Hepatocyte (in vitro differentiated cells): ENCODE results near the gene SMG7. TPM values are rescaled to one million over a fixed set of nuclear protein-coding genes. Genes with fewer than 3 reads are reported as not detected.

Experiments used
- DNase-seq: peaks from one replicate; pipeline ENCODE4 v3.0.0-alpha.2; 2016; ENCODE audit warnings: low spot score
- H2AFZ ChIP-seq: fragments of 200-600 bp; sonication (generic); 2 replicates; pipeline ENCODE4 v1.6.0; 2016; ENCODE audit warnings: antibody characterized with exemption, mild to moderate bottlenecking
- H3K27ac ChIP-seq: fragments of 200-600 bp; sonication (generic); 2 replicates; pipeline ENCODE4 v1.5.1; 2016; ENCODE audit warnings: mild to moderate bottlenecking
- H3K27me3 ChIP-seq: fragments of 200-600 bp; sonication (generic); 2 replicates; pipeline ENCODE4 v1.6.1; 2016
- H3K36me3 ChIP-seq: fragments of 200-600 bp; sonication (generic); replicated peaks from 2 replicates; pipeline ENCODE4 v1.5.1; 2016; ENCODE audit warnings: low read depth; ENCODE audit not compliant: insufficient read depth
- H3K4me1 ChIP-seq: fragments of 200-600 bp; sonication (generic); 2 replicates; pipeline ENCODE4 v1.5.1; 2016; ENCODE audit warnings: mild to moderate bottlenecking, moderate library complexity; ENCODE audit not compliant: insufficient read depth
- H3K4me2 ChIP-seq: fragments of 200-600 bp; sonication (generic); 2 replicates; pipeline ENCODE4 v1.6.0; 2016
- H3K4me3 ChIP-seq: fragments of 200-600 bp; sonication (generic); 2 replicates; pipeline ENCODE4 v1.5.1; 2016; ENCODE audit warnings: mild to moderate bottlenecking
- H3K79me2 ChIP-seq: fragments of 200-600 bp; sonication (generic); 2 replicates; pipeline ENCODE4 v1.6.0; 2017; ENCODE audit warnings: mild to moderate bottlenecking
- H3K9me2 ChIP-seq: fragments of 200-600 bp; sonication (generic); replicated peaks from 2 replicates; pipeline ENCODE4 v1.6.0; 2017; ENCODE audit warnings: mild to moderate bottlenecking; ENCODE audit not compliant: insufficient read depth
- H3K9me3 ChIP-seq: fragments of 200-600 bp; sonication (generic); 2 replicates; pipeline ENCODE4 v1.5.1; 2016; ENCODE audit warnings: low read depth, mild to moderate bottlenecking
- H4K20me1 ChIP-seq: fragments of 200-600 bp; sonication (generic); 2 replicates; pipeline ENCODE4 v1.6.0; 2016; ENCODE audit warnings: mild to moderate bottlenecking; ENCODE audit not compliant: insufficient read depth, poor library complexity, severe bottlenecking
- CTCF ChIP-seq: fragments of 200-600 bp; sonication (generic); IDR thresholded peaks from 2 replicates; pipeline ENCODE4 v1.5.1; 2016; ENCODE audit warnings: antibody characterized with exemption, mild to moderate bottlenecking; ENCODE audit not compliant: poor library complexity
- EZH2 ChIP-seq: fragments of 200-600 bp; sonication (generic); IDR thresholded peaks from 2 replicates; pipeline ENCODE4 v1.6.1; 2016; ENCODE audit warnings: antibody characterized with exemption, mild to moderate bottlenecking, borderline replicate concordance
- EZH2phosphoT487 ChIP-seq: fragments of 200-600 bp; sonication (generic); IDR thresholded peaks from one replicate; pipeline ENCODE4 v1.6.1; 2018; ENCODE audit warnings: antibody characterized with exemption, mild to moderate bottlenecking, low read depth, moderate library complexity; ENCODE audit not compliant: unreplicated experiment, severe bottlenecking
- WGBS: methylation state at CpG from one replicate; pipeline ENCODE4 v1.1.6; 2016; ENCODE audit warnings: low lambda C conversion rate; ENCODE audit errors: missing lambda C conversion rate; 5-methylcytosine and 5-hydroxymethylcytosine counted together
- polyA plus RNA-seq: library from polyadenylated mRNA; unstranded; fragments of >200 nt; fragmentation: Nextera tagmentation; extraction: Ambion mirVana; gene quantifications from 2 replicates; pipeline ENCODE4 v1.2.1, GENCODE V29; 2016
- total RNA-seq: library from RNA; depleted of rRNA; stranded (reverse); fragments of >200 nt; gene quantifications from 2 replicates; pipeline ENCODE4 v1.2.3, GENCODE V29; 2014

The SMG7 gene
- total and polyA plus RNA-seq, 2 experiments from 2014 or later: 28.1 to 39.5 TPM

DNA sequence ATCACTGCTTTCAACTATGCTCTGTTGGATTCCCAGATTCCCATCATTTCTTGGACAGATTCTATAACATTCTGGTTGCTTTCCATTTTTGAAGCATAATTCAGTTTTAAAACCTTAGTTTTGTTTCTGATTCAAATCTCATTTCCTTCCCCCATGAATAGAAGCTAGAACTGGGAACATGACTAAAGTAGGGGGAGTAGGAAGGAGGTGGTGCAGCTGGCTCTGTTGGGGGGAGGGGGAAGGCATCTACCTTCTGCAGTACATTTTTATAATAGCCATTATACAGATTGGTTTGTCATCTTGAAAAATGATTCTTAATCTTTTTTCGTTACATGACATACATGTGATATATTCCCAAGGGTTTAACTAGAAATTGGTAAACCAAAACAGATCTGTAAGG lies 48.1 kb downstream of the SMG7 start:
- Histone ChIP-seq H4K20me1 (no peaks in the 10 kb centered on the region), H3K4me3 (no peak overlapping the region), H3K79me2 (no peaks in the 10 kb centered on the region), H3K4me1 (no peaks in the 10 kb centered on the region), H3K36me3 (no peaks in the 10 kb centered on the region), H3K9me3 (no peaks in the 10 kb centered on the region), H3K4me2 (no peak overlapping the region), H3K27ac (no peak overlapping the region), H3K27me3 (no peaks in the 10 kb centered on the region), H3K9me2 (no peaks in the 10 kb centered on the region), H2AFZ (no peak overlapping the region)
- 96% methylated on average over 1 of the region's 1 CpG for WGBS
- TF ChIP-seq EZH2phosphoT487: no peak
- no peak for TF ChIP-seq EZH2
- no peak for TF ChIP-seq CTCF
- DNase-seq: no peak

DNA sequence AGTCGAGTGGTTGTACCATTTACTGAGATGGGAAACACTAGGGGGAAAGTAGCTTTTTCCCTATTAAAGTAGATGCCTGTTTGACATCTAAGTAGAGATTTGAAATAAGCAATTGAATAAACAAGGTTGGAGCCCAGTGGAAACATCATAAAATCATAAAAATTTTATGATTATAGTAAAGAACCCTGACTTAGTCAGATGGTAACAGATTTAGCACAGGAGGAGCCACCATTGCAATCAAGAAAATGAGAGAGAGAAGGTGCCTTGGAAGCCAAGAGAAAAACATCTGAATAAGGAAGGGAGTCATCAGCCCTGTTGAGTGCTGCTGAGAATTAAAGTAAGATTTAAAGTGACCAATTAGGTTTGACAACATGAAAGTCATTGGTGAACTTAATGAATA lies 49.8 kb downstream of the SMG7 start:
- 68% methylated on average over 1 of the region's 1 CpG for WGBS
- Histone ChIP-seq H3K4me2 (no peak overlapping the region), H3K9me3 (no peaks in the 10 kb centered on the region), H3K36me3 (no peaks in the 10 kb centered on the region), H4K20me1 (no peaks in the 10 kb centered on the region), H2AFZ (no peak overlapping the region), H3K79me2 (no peaks in the 10 kb centered on the region), H3K27ac (no peak overlapping the region), H3K4me1 (no peaks in the 10 kb centered on the region), H3K9me2 (no peaks in the 10 kb centered on the region), H3K27me3 (no peaks in the 10 kb centered on the region), H3K4me3 (no peak overlapping the region)
- no peak for DNase-seq
- TF ChIP-seq CTCF: no peak
- TF ChIP-seq EZH2phosphoT487: no peak
- no peak for TF ChIP-seq EZH2

- H3K9me2 ChIP-seq: no peaks in the 10 kb centered on the region
- 93% methylated on average over 3 of the region's 3 CpGs for WGBS
- no peak for TF ChIP-seq CTCF
- no peak for TF ChIP-seq EZH2
- no peak for TF ChIP-seq EZH2phosphoT487
Observed at GRCh38 chr1:183528577-183528976, 56.3 kb downstream of the SMG7 start.

More at GRCh38 chr1:183528577-183528976, 56.3 kb downstream of the SMG7 start:
- H3K36me3 ChIP-seq: no peaks in the 10 kb centered on the region
- H3K4me1 ChIP-seq: no peaks in the 10 kb centered on the region
- H3K79me2 ChIP-seq: no peaks in the 10 kb centered on the region
- no peak overlapping the region for H2AFZ ChIP-seq
- no peaks in the 10 kb centered on the region for H3K9me3 ChIP-seq
- no peak overlapping the region for H3K4me2 ChIP-seq
- no peak overlapping the region for H3K4me3 ChIP-seq
- DNase-seq: no peak
- no peaks in the 10 kb centered on the region for H4K20me1 ChIP-seq
- no peak overlapping the region for H3K27ac ChIP-seq
- H3K27me3 ChIP-seq: no peaks in the 10 kb centered on the region
